ENCODE measurements around the gene ELOVL6.
"Not testable (repeated sequence)": the region's sequence is repeated elsewhere in the genome, so short reads cannot be mapped to it uniquely, and the experiment has no call there.

ELOVL6 gene

GRCh38 chr4:110157580-110157979 is 40.8 kb downstream of the ELOVL6 start:
- no peak for FAIRE-seq

DNA sequence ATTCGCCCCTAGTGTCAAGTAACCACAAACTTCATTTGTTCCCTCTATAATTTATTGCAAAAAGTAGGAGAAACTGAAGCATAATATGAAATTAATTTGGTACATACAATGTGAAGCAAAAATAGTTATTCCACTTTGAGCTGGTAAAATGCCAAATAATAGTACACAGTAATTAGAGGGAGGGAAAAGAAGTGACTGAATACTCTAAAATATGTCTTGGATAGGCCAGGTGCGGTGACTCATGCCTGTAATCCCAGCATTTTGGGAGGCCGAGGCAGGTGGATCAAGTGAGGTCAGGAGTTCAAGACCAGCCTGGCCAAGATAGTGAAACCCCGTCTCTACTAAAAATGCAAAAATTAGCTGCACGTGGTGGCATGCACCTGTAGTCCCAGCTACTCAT is 41.2 kb downstream of the ELOVL6 start:
- FAIRE-seq: not testable (repeated sequence)

- no peak for FAIRE-seq
Observed at GRCh38 chr4:110156442-110156841, 42.0 kb downstream of the ELOVL6 start.

DNA sequence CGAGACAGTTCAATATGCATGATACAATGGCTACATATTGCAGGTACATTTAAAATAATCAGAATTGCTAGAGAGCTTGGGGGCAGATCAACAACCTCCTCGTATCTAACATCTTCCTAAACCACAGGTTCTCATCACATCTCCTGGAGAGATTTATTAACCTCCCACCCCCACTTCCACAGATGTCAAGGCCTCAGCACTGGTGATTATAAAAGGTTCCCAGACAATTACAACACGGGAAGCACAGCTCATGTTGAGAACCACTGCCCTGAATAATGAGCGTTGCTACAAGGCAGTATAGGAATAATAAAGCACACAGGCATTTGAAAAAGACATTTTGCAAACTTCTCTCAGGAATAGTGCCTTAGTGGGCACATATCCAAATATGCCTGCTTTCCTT is 42.8 kb downstream of the ELOVL6 start:
- FAIRE-seq: no peak

DNA sequence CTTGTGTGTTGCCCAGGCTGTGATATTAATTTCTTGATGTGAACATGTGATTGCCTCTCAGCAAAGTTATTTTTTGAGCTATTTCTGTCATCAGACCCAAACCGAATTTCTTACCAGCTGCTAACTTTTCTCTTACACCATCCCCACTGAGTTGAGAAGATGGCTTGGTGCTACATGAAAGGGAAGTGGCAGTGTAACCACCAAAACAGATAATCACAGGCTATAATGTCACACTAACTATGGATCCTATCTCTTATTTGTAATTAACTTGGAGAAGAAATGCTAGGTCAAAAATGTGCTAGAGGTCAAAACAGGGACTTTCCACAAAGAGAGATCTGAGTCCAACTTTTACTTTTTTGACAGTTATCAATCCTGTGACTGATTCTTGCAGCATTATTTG is 43.8 kb downstream of the ELOVL6 start:
- no peak for FAIRE-seq

GRCh38 chr4:110152386-110152785 is 46.0 kb downstream of the ELOVL6 start:
- FAIRE-seq: no peak

DNA sequence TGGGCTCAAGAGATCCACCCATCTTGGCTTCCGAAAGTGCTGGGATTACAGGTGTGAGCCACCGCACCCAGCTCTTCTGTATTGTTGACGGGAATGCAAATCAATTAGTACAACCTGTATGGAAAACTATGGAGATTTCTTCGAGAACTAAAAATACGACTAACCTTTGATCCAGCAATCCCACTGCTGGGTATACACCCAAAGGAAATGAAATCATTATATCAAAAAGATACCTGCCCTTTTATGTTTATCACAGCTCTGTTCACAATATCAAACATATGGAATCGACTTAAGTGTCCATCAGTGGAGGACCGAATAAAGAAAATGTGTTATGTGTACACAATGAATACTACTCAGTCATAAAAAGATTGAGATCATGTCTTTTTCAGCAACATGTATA is 49.3 kb downstream of the ELOVL6 start:
- FAIRE-seq: no peak

- FAIRE-seq: no peak
Observed at GRCh38 chr4:110142461-110142860, 56.0 kb downstream of the ELOVL6 start.

DNA sequence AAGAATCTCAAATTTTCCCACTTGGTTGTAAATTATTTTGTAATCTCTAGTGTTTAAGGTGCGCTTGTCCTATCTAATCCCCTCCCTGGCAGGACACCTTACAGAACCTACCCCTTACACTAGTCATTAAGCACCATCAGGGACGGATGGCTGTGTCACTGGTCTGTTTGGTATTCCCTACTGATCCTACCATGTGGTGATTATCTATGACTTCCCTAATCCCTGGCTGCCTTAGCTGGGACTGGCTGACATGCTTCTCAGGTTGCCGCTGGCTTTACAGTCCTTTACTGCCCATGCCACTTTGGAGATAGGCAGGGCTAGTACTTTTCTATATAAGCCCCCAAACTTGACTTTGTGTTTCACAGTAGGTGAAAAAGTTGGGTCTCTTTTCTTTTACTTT is 58.6 kb downstream of the ELOVL6 start:
- no peak for FAIRE-seq

DNA sequence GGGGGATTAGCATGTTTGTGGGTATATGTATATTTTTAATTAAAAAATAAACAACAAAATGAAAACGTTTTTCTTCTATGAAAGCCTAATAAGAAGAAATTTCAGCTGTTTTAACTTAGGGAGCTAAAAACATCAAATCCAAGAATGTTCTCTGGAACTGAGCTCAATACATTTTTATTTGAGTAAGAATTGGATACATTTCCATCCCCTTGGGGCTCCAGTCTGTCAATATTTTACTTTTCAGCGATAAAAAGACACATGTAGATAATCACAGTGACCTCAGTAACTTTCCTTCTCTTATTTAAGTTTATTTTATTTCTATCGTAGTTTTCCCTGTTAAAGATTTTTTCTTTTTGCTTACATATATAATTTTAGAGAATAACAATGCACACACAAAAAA is 59.3 kb downstream of the ELOVL6 start:
- no peak for FAIRE-seq

- no peak for FAIRE-seq
Observed at GRCh38 chr4:110138551-110138950, 59.9 kb downstream of the ELOVL6 start.

DNA sequence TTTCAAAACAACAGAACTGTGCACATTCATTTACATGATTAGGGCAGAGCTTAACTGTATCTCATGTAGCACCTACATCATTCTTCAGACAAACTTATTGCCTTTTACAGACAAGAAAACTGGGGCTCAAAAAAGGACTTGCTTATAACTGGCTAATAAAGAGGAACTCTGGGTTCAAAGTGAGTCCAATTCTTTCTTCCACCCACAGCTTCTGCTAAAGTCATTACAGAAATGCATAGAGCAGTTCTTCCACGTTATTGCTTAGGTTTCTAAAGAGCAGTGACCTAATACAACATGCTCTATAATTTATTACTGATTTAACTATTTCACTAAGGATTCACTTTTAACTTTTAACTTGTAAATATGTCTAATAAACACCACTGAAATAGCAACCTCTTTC is 60.6 kb downstream of the ELOVL6 start:
- FAIRE-seq: no peak

DNA sequence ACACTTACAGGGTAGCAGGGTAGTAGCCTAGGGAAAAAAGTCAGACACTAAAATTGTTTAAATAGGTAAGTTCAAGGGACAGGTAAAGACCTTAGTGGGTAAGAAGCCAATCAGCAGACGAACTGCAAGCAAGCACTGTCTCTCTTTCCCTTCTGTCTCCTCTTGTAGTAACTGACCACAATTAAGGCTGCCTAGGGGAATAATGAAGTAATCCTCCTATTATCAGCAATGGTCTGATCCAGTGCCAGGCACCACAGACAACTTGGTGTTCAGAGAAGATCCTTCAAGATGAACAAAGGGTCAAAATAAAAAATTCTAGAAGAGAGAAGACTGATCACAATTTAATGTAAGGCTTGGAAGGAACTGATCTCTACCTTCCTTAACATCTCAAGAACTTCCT is 62.9 kb downstream of the ELOVL6 start:
- FAIRE-seq: no peak

DNA sequence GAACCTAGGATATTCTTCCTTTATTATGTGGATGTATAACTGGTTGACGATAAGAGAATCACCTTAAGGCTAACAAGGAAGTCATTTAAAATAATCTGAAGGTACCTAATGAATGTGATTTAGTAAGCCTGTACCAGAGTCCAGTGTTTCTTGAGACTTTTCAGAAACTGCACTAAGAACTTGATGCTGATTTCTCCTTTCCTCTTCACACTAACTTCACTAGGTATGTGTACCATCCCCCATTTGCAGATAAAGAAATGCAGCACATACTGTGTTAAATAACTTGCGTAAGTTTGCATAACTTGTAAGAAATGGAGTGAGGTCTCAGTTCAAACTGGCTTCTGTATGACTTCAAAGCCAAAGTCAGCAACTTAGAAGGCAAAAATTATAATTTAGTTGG is 63.3 kb downstream of the ELOVL6 start:
- FAIRE-seq: no peak

DNA sequence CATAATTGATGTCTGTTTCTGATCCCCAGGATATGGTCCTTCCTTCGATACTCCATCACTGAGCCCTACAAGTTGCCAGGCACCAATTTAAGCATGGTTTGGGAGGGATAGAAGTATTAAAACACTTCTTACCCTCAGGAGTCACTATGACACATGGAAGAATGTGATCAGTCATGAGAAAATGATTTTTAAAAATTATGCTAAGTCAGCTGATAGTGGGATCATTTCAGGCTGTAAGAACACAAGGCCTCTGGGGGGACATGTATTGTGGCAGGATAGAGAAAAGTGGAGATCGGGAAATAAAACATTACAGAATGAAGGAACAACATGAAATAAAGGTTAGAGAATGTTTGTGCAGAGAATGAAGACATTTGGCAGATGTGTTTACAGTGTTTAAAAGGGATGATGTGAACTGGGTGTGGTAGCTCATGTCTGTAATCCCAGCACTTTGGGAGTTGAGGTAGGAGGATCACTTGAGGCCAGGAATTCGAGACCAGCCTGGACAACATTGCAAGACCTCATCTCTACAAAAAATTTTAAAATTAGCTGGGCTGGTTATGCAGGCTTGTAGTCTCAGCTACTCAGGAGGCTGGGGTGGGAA is 64.0 kb downstream of the ELOVL6 start:
- FAIRE-seq: no peak

GRCh38 chr4:110132816-110133719 is 65.3 kb downstream of the ELOVL6 start:
- FAIRE-seq: no peak

DNA sequence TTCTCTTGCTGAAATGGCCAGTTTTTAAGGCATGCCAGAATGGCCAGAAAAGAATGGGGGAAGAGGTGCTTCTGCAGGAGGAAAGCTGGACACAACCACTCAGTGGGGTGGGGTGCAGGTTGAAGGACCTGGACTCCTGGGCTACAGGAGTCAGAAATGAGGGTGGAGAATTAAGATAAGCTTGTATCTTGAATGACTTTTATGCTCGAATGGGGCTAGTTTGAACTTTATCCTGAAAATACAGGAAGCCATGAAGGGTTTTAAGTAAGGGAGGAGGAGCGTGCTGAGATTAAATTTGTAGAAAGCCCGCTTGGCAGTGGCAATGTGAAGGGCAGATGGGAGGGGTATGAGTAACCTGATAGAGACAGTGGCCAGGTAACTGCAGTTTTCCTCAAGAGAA is 66.5 kb downstream of the ELOVL6 start:
- no peak for FAIRE-seq

- FAIRE-seq: no peak
Observed at GRCh38 chr4:110130576-110131358, 67.6 kb downstream of the ELOVL6 start.

GRCh38 chr4:110129544-110129943 is 68.9 kb downstream of the ELOVL6 start:
- no peak for FAIRE-seq

GRCh38 chr4:110128472-110128919 is 69.9 kb downstream of the ELOVL6 start:
- FAIRE-seq: no peak

GRCh38 chr4:110128029-110128428 is 70.4 kb downstream of the ELOVL6 start:
- no peak for FAIRE-seq

GRCh38 chr4:110124711-110125110 is 73.7 kb downstream of the ELOVL6 start:
- FAIRE-seq: no peak

DNA sequence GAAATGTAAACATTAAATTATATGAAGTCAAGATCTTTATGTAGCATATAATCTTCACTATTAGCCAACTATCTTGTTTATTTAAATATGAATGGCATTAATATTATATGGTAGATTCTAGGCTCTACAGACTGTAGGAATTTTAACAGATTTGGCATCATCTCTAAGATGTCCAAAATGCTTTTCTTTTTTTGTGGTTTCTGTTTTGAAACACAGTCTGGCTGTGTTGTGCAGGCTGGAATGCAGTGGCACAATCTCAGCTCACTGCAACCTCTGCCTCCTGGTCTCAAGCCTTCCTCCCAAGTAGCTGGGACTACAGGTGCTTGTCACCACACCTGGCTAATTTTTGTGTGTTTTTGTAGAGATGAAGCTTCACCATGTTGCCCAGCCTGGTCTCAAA is 76.2 kb downstream of the ELOVL6 start:
- FAIRE-seq: no peak

GRCh38 chr4:110120506-110120905 is 77.9 kb downstream of the ELOVL6 start:
- FAIRE-seq: no peak

Measured in endometrium (tissue), 2 donors.